K562 (cell line): ENCODE results near the gene HJV. TPM values are rescaled to one million over a fixed set of nuclear protein-coding genes. Genes with fewer than 3 reads are reported as not detected.

Source experiments
- C11orf30 ChIP-seq: fragments of 450-650 bp; IDR thresholded peaks from 2 replicates; pipeline ENCODE4 v1.6.1; 2016; ENCODE audit warnings: low read depth, mild to moderate bottlenecking
- CBFA2T2 ChIP-seq: fragments of 450-650 bp; conservative IDR thresholded peaks from 2 replicates; pipeline ENCODE4 v1.6.1; 2017; ENCODE audit warnings: mild to moderate bottlenecking
- EGR1 ChIP-seq: fragments of 450-650 bp; conservative IDR thresholded peaks from 2 replicates; pipeline ENCODE4 v1.6.1; 2017; ENCODE audit warnings: mild to moderate bottlenecking
- ERF ChIP-seq: fragments of 450-650 bp; formaldehyde crosslinking; IDR thresholded peaks from 2 replicates; pipeline ENCODE4 v1.4.0; 2020; ENCODE audit warnings: mild to moderate bottlenecking, mixed read lengths
- HMGN3 ChIP-seq: IDR thresholded peaks from 2 replicates; pipeline ENCODE4 v1.6.1; 2011; ENCODE audit warnings: borderline replicate concordance, low read depth, mild to moderate bottlenecking, mixed read lengths, low read length; ENCODE audit not compliant: insufficient read length; ENCODE audit errors: extremely low read depth
- KLF10 ChIP-seq: fragments of 250-450 bp; sonication (Bioruptor Pico); IDR thresholded peaks from 2 replicates; pipeline ENCODE4 v1.6.1; 2021; ENCODE audit warnings: matching md5 sums
- L3MBTL2 ChIP-seq: fragments of 450-650 bp; IDR thresholded peaks from 2 replicates; pipeline ENCODE4 v1.6.1; 2016; ENCODE audit warnings: mild to moderate bottlenecking, moderate library complexity
- MTA1 ChIP-seq: fragments of 450-650 bp; IDR thresholded peaks from 2 replicates; pipeline ENCODE4 v1.6.1; 2017; ENCODE audit warnings: borderline replicate concordance
- MYC ChIP-seq, 2 experiments: fragments of 250-450 bp in 1 of 2; sonication (Bioruptor Pico) in 1 of 2; IDR thresholded peaks; 2 replicates each; pipeline versions ENCODE4 v1.5.1 to v1.6.1; 2012 to 2021; ENCODE audit warnings: low read depth in 2 of 2, borderline replicate concordance in 1 of 2, improper control_type of control experiment in 1 of 2, low read length in 1 of 2, mild to moderate bottlenecking in 1 of 2, moderate library complexity in 1 of 2
- NFIC ChIP-seq: fragments of 450-650 bp; IDR thresholded peaks from 2 replicates; pipeline ENCODE4 v1.6.1; 2017; ENCODE audit warnings: mild to moderate bottlenecking, inconsistent platforms
- POLR2A ChIP-seq: fragments of 450-650 bp; conservative IDR thresholded peaks from 2 replicates; pipeline ENCODE4 v1.6.1; 2016
- POLR3G ChIP-seq: IDR thresholded peaks from 2 replicates; pipeline ENCODE4 v1.6.1; 2011; ENCODE audit not compliant: insufficient read length, insufficient replicate concordance; ENCODE audit errors: extremely low read depth
- SMAD1 ChIP-seq: fragments of 150-350 bp; IDR thresholded peaks from 2 replicates; pipeline ENCODE4 v1.6.1; 2014; ENCODE audit warnings: low read length, low read depth; ENCODE audit not compliant: partially characterized antibody
- TCF7L2 ChIP-seq: fragments of 150-350 bp; IDR thresholded peaks from 2 replicates; pipeline ENCODE4 v1.6.1; 2016; ENCODE audit warnings: low read depth, mild to moderate bottlenecking, low read length, moderate library complexity
- TEAD2 ChIP-seq: fragments of 450-650 bp; IDR thresholded peaks from 2 replicates; pipeline ENCODE4 v1.6.1; 2016; ENCODE audit warnings: missing genetic modification characterization, control low read depth, missing compliant biosample characterization
- TGIF2 ChIP-seq: sonication (generic); formaldehyde crosslinking; IDR thresholded peaks from 2 replicates; pipeline ENCODE4 v1.8.1; 2022; ENCODE audit warnings: mild to moderate bottlenecking, missing genetic modification reagents, moderate library complexity
- ZFP36 ChIP-seq: fragments of 150-350 bp; IDR thresholded peaks from 2 replicates; pipeline ENCODE4 v1.6.1; 2018; ENCODE audit warnings: low read length, low read depth; ENCODE audit not compliant: partially characterized antibody
- ZKSCAN1 ChIP-seq: fragments of 150-350 bp; IDR thresholded peaks from 2 replicates; pipeline ENCODE4 v1.6.1; 2016; ENCODE audit warnings: low read depth, low read length
- ZNF121 ChIP-seq: sonication (generic); formaldehyde crosslinking; conservative IDR thresholded peaks from 2 replicates; pipeline ENCODE4 v1.8.0; 2022; ENCODE audit warnings: missing genetic modification reagents
- ZNF140 ChIP-seq: fragments of 250-450 bp; sonication (Bioruptor Pico); IDR thresholded peaks from 2 replicates; pipeline ENCODE4 v1.8.0; 2021; ENCODE audit warnings: moderate library complexity, mild to moderate bottlenecking, inconsistent platforms
- ZNF232 ChIP-seq: sonication (generic); formaldehyde crosslinking; IDR thresholded peaks from 2 replicates; pipeline ENCODE4 v1.8.0; 2022; ENCODE audit warnings: mild to moderate bottlenecking, missing genetic modification reagents
- ZNF239 ChIP-seq: fragments of 250-450 bp; sonication (Bioruptor Pico); IDR thresholded peaks from 2 replicates; pipeline ENCODE4 v1.4.0; 2020; ENCODE audit warnings: mild to moderate bottlenecking
- ZNF316 ChIP-seq: fragments of 450-650 bp; IDR thresholded peaks from 2 replicates; pipeline ENCODE4 v1.6.1; 2016
- ZNF75A ChIP-seq: fragments of 450-650 bp; formaldehyde crosslinking; IDR thresholded peaks from 2 replicates; pipeline ENCODE4 v1.4.0; 2020; ENCODE audit warnings: mild to moderate bottlenecking
- polyA plus RNA-seq, 8 experiments: library from polyadenylated mRNA; depleted of rRNA in 4 of 8; stranded (reverse) in 5 of 8; unstranded in 3 of 8; fragments of >200 nt; fragmentation: Nextera tagmentation in 2 of 8; fragmentation: Illumina TruSeq in 1 of 8; extraction: Ambion mirVana in 2 of 8; extraction: Trizol in 1 of 8; gene quantifications; 2 replicates each; pipeline versions ENCODE4 v1.2.1 to v1.2.3, GENCODE V29; 2011 to 2014; ENCODE audit warnings: inconsistent platforms in 1 of 8, missing spikeins in 1 of 8
- total RNA-seq, 7 experiments: library from RNA; depleted of rRNA in 6 of 7; stranded (reverse); fragments of >200 nt in 6 of 7; fragmentation: Illumina TruSeq in 2 of 7; extraction: Trizol in 2 of 7; gene quantifications; 2 replicates each; pipeline versions ENCODE4 v1.2.1 to v1.2.3, GENCODE V29; 2011 to 2021; ENCODE audit warnings: low replicate concordance in 1 of 7
- TF ChIP-seq, protein P1 (sequence below): fragments of 250-450 bp; sonication (Bioruptor Pico); IDR thresholded peaks from 2 replicates; pipeline ENCODE4 v1.8.0; 2021; ENCODE audit warnings: moderate library complexity, mild to moderate bottlenecking, inconsistent platforms
- TF ChIP-seq, protein P2 (sequence below): IDR thresholded peaks from 2 replicates; pipeline ENCODE4 v1.6.1; 2016; ENCODE audit warnings: missing genetic modification characterization, missing compliant biosample characterization
- TF ChIP-seq, protein P3 (sequence below): fragments of 200-800 bp; sonication (Bioruptor generic); IDR thresholded peaks from 2 replicates; pipeline ENCODE4 v1.6.1; 2017; ENCODE audit warnings: missing genetic modification characterization, missing compliant biosample characterization
- TF ChIP-seq, protein P4 (sequence below): IDR thresholded peaks from 2 replicates; pipeline ENCODE4 v1.6.1; 2012; ENCODE audit warnings: low read depth, low read length, improper control_type of control experiment, borderline replicate concordance

HJV gene
- total and polyA plus RNA-seq, 9 of the 15 experiments (the other 6 are each of a cell fraction or from before 2014, with no cell fraction given), result 1.0 to 6.6 (median 2.4) TPM

DNA sequence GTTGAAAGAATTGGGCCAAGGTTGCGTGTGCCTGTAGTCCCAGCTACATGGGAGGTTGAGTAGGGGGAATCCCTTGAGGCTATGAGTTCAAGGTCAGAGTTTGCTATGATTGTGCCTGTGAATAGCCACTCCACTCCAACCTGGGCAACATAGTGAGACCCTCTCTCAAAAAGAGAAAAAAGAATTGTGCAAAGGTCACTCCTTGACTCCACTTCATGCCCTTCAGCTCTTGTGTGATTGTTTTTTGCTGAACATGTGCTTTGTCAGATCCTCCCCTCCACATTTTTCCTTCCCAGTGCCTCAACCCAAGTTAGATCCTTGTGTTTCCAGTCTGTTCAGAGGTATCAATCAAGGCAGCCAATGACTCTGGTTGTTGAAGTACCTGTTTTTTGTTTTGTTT is 33.6 kb downstream of the HJV start (continued):
- TF ChIP-seq TGIF2 (no peak), C11orf30 (peak; percentile 44; the same call in 1 of the 2 replicates), ZNF75A (no peak), ZNF140 (CRISPR knock-in tag) (no peak), HMGN3 (no peak), NFIC (no peak), TEAD2 (no peak), ZFP36 (no peak), TCF7L2 (no peak), CBFA2T2 (no peak), POLR3G (no peak), EGR1 (no peak), ZNF121 (CRISPR knock-in tag) (peak; percentile 43; the same call in 1 of the 2 replicates), ZNF232 (CRISPR knock-in tag) (no peak), KLF10 (CRISPR knock-in tag) (no peak), ZNF316 (peak; percentile 68), ZKSCAN1 (no peak), MYC (IDR thresholded peaks at IDR 0.05; ENCODE audit: low read depth, low read length) (no peak), MYC (CRISPR knock-in tag; IDR thresholded peaks at IDR 0.05; ENCODE audit: borderline replicate concordance, low read depth) (no peak), ZNF239 (CRISPR knock-in tag) (no peak), SMAD1 (no peak), POLR2A (peak; percentile 49), ERF (CRISPR knock-in tag) (no peak), MTA1 (no peak), L3MBTL2 (no peak)
- TF ChIP-seq, protein P1, sequence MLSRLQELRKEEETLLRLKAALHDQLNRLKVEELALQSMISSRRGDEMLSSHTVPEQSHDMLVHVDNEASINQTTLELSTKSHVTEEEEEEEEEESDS (CRISPR knock-in tag), result no peak
- TF ChIP-seq, protein P2, sequence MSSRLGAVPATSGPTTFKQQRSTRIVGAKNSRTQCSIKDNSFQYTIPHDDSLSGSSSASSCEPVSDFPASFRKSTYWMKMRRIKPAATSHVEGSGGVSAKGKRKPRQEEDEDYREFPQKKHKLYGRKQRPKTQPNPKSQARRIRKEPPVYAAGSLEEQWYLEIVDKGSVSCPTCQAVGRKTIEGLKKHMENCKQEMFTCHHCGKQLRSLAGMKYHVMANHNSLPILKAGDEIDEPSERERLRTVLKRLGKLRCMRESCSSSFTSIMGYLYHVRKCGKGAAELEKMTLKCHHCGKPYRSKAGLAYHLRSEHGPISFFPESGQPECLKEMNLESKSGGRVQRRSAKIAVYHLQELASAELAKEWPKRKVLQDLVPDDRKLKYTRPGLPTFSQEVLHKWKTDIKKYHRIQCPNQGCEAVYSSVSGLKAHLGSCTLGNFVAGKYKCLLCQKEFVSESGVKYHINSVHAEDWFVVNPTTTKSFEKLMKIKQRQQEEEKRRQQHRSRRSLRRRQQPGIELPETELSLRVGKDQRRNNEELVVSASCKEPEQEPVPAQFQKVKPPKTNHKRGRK, result no peak
- TF ChIP-seq, protein P3, sequence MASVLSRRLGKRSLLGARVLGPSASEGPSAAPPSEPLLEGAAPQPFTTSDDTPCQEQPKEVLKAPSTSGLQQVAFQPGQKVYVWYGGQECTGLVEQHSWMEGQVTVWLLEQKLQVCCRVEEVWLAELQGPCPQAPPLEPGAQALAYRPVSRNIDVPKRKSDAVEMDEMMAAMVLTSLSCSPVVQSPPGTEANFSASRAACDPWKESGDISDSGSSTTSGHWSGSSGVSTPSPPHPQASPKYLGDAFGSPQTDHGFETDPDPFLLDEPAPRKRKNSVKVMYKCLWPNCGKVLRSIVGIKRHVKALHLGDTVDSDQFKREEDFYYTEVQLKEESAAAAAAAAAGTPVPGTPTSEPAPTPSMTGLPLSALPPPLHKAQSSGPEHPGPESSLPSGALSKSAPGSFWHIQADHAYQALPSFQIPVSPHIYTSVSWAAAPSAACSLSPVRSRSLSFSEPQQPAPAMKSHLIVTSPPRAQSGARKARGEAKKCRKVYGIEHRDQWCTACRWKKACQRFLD (CRISPR knock-in tag), result no peak
- TF ChIP-seq, protein P4, sequence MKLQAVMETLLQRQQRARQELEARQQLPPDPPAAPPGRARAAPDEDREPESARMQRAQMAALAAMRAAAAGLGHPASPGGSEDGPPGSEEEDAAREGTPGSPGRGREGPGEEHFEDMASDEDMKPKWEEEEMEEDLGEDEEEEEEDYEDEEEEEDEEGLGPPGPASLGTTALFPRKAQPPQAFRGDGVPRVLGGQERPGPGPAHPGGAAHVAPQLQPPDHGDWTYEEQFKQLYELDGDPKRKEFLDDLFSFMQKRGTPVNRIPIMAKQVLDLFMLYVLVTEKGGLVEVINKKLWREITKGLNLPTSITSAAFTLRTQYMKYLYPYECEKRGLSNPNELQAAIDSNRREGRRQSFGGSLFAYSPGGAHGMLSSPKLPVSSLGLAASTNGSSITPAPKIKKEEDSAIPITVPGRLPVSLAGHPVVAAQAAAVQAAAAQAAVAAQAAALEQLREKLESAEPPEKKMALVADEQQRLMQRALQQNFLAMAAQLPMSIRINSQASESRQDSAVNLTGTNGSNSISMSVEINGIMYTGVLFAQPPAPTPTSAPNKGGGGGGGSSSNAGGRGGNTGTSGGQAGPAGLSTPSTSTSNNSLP, result no peak
